ENCODE measurements around the gene IQCE.
"Not testable (repeated sequence)": the region's sequence is repeated elsewhere in the genome, so short reads cannot be mapped to it uniquely, and the experiment has no call there.

IQCE gene

GRCh38 chr7:2598154-2598823, 39.5 kb downstream of the IQCE start:
- FAIRE-seq (peak; percentile 72), DNase-seq (ENCODE audit: low spot score) (no peak)

GRCh38 chr7:2601065-2601464, 42.3 kb downstream of the IQCE start:
- peak; percentile 65 for FAIRE-seq

GRCh38 chr7:2601907-2602306, 43.1 kb downstream of the IQCE start:
- FAIRE-seq, result no peak

More at GRCh38 chr7:2601065-2601464, 42.3 kb downstream of the IQCE start:
- DNase-seq (ENCODE audit: low spot score), result no peak

GRCh38 chr7:2602406-2603043, 43.7 kb downstream of the IQCE start:
- FAIRE-seq, result no peak
- DNase-seq (ENCODE audit: low spot score), result no peak

More at GRCh38 chr7:2601907-2602306, 43.1 kb downstream of the IQCE start:
- no peak for DNase-seq (ENCODE audit: low spot score)

GRCh38 chr7:2603044-2603965, 44.5 kb downstream of the IQCE start:
- DNase-seq (ENCODE audit: low spot score) (no peak), FAIRE-seq (peak; percentile 97)

GRCh38 chr7:2604608-2605174, 45.9 kb downstream of the IQCE start:
- DNase-seq (ENCODE audit: low spot score) (no peak), FAIRE-seq (peak; percentile 95)

GRCh38 chr7:2605608-2606538, 47.1 kb downstream of the IQCE start:
- DNase-seq (ENCODE audit: low spot score), result no peak
- peak; percentile 89 for FAIRE-seq

- FAIRE-seq (no peak), DNase-seq (ENCODE audit: low spot score) (no peak)
These were observed 47.8 kb downstream of the IQCE start for GRCh38 chr7:2606539-2606936.

GRCh38 chr7:2607122-2607922, 48.5 kb downstream of the IQCE start:
- DNase-seq (ENCODE audit: low spot score) (no peak), FAIRE-seq (peak; percentile 90)

- DNase-seq (ENCODE audit: low spot score), result no peak
- no peak for FAIRE-seq
These were observed 49.4 kb downstream of the IQCE start for GRCh38 chr7:2607923-2608904.

GRCh38 chr7:2608921-2609411, 50.2 kb downstream of the IQCE start:
- FAIRE-seq (peak; percentile 87), DNase-seq (ENCODE audit: low spot score) (peak; percentile 53)

GRCh38 chr7:2609646-2610045, 50.9 kb downstream of the IQCE start:
- DNase-seq (ENCODE audit: low spot score); FAIRE-seq: not testable (repeated sequence)

- DNase-seq (ENCODE audit: low spot score), result no peak
- peak; percentile 98 for FAIRE-seq
These were observed 51.7 kb downstream of the IQCE start for GRCh38 chr7:2610466-2610865.

- no peak for DNase-seq (ENCODE audit: low spot score)
- peak; percentile 23 for FAIRE-seq
These were observed 52.1 kb downstream of the IQCE start for GRCh38 chr7:2610898-2611297.

- peak; percentile 23 for FAIRE-seq
- no peak for DNase-seq (ENCODE audit: low spot score)
These were observed 52.6 kb downstream of the IQCE start for GRCh38 chr7:2611401-2611800.

- no peak for FAIRE-seq
- no peak for DNase-seq (ENCODE audit: low spot score)
These were observed 53.1 kb downstream of the IQCE start for GRCh38 chr7:2611922-2612321.

GRCh38 chr7:2612445-2613097, 53.8 kb downstream of the IQCE start:
- FAIRE-seq (peak; percentile 95), DNase-seq (ENCODE audit: low spot score) (no peak)

Measured in urothelium cell line (cell line).